ENCODE data around the gene SULT6B1.
"Not testable (repeated sequence)": the region's sequence is repeated elsewhere in the genome, so short reads cannot be mapped to it uniquely, and the experiment has no call there.

SULT6B1 gene

GRCh38 chr2:37195862-37196319, 7.4 kb upstream of the SULT6B1 start:
- not testable (repeated sequence) for DNase-seq

GRCh38 chr2:37192551-37192950, 4.1 kb upstream of the SULT6B1 start:
- no peak for DNase-seq

GRCh38 chr2:37191747-37192146, 3.3 kb upstream of the SULT6B1 start:
- DNase-seq: no peak

- no peak for DNase-seq
These were observed 2.8 kb upstream of the SULT6B1 start for GRCh38 chr2:37191253-37191652.

- no peak for DNase-seq
These were observed 1.8 kb upstream of the SULT6B1 start for GRCh38 chr2:37190290-37190689.

GRCh38 chr2:37189452-37190153, 1.1 kb upstream of the SULT6B1 start:
- DNase-seq: no peak

- no peak for DNase-seq
These were observed 6.5 kb downstream of the SULT6B1 start for GRCh38 chr2:37181726-37182684.

GRCh38 chr2:37180640-37181039, 7.8 kb downstream of the SULT6B1 start:
- DNase-seq: no peak

- no peak for DNase-seq
These were observed 8.3 kb downstream of the SULT6B1 start for GRCh38 chr2:37180006-37180639.

- no peak for DNase-seq
These were observed 14.7 kb downstream of the SULT6B1 start for GRCh38 chr2:37173741-37174140.

- no peak for DNase-seq
These were observed 16.9 kb downstream of the SULT6B1 start for GRCh38 chr2:37171624-37171950.

GRCh38 chr2:37168217-37168981, 20.1 kb downstream of the SULT6B1 start:
- no peak for DNase-seq

GRCh38 chr2:37167636-37168180, 20.8 kb downstream of the SULT6B1 start:
- DNase-seq: no peak

GRCh38 chr2:37164757-37165156, 23.7 kb downstream of the SULT6B1 start:
- no peak for DNase-seq

- DNase-seq: peak; percentile 54
These were observed 31.4 kb downstream of the SULT6B1 start, which contains the start of gene EIF2AK2 for GRCh38 chr2:37156857-37157714. Gene EIF2AK2 (minus strand): TSS chr2:37156980. CDS start chr2:37147806, 9,174 bp downstream.

- no peak for DNase-seq
These were observed 32.2 kb downstream of the SULT6B1 start for GRCh38 chr2:37156071-37156856.

GRCh38 chr2:37154785-37155184, 33.7 kb downstream of the SULT6B1 start:
- no peak for DNase-seq

- DNase-seq: no peak
These were observed 35.2 kb downstream of the SULT6B1 start for GRCh38 chr2:37153224-37153623.

GRCh38 chr2:37149626-37150322, 38.7 kb downstream of the SULT6B1 start:
- no peak for DNase-seq

- no peak for DNase-seq
These were observed 40.1 kb downstream of the SULT6B1 start for GRCh38 chr2:37148325-37148724.
